Hepatocyte (in vitro differentiated cells): ENCODE measurements around the gene GCNT4. TPM values are rescaled to one million over a fixed set of nuclear protein-coding genes. Genes with fewer than 3 reads are reported as not detected.

Experiments used
- DNase-seq: peaks from one replicate; pipeline ENCODE4 v3.0.0-alpha.2; 2016; ENCODE audit warnings: low spot score
- H2AFZ ChIP-seq: fragments of 200-600 bp; sonication (generic); 2 replicates; pipeline ENCODE4 v1.6.0; 2016; ENCODE audit warnings: antibody characterized with exemption, mild to moderate bottlenecking
- H3K27ac ChIP-seq: fragments of 200-600 bp; sonication (generic); 2 replicates; pipeline ENCODE4 v1.5.1; 2016; ENCODE audit warnings: mild to moderate bottlenecking
- H3K27me3 ChIP-seq: fragments of 200-600 bp; sonication (generic); 2 replicates; pipeline ENCODE4 v1.6.1; 2016
- H3K36me3 ChIP-seq: fragments of 200-600 bp; sonication (generic); replicated peaks from 2 replicates; pipeline ENCODE4 v1.5.1; 2016; ENCODE audit warnings: low read depth; ENCODE audit not compliant: insufficient read depth
- H3K4me1 ChIP-seq: fragments of 200-600 bp; sonication (generic); 2 replicates; pipeline ENCODE4 v1.5.1; 2016; ENCODE audit warnings: mild to moderate bottlenecking, moderate library complexity; ENCODE audit not compliant: insufficient read depth
- H3K4me2 ChIP-seq: fragments of 200-600 bp; sonication (generic); 2 replicates; pipeline ENCODE4 v1.6.0; 2016
- H3K4me3 ChIP-seq: fragments of 200-600 bp; sonication (generic); 2 replicates; pipeline ENCODE4 v1.5.1; 2016; ENCODE audit warnings: mild to moderate bottlenecking
- H3K79me2 ChIP-seq: fragments of 200-600 bp; sonication (generic); 2 replicates; pipeline ENCODE4 v1.6.0; 2017; ENCODE audit warnings: mild to moderate bottlenecking
- H3K9me2 ChIP-seq: fragments of 200-600 bp; sonication (generic); replicated peaks from 2 replicates; pipeline ENCODE4 v1.6.0; 2017; ENCODE audit warnings: mild to moderate bottlenecking; ENCODE audit not compliant: insufficient read depth
- H3K9me3 ChIP-seq: fragments of 200-600 bp; sonication (generic); 2 replicates; pipeline ENCODE4 v1.5.1; 2016; ENCODE audit warnings: low read depth, mild to moderate bottlenecking
- H4K20me1 ChIP-seq: fragments of 200-600 bp; sonication (generic); 2 replicates; pipeline ENCODE4 v1.6.0; 2016; ENCODE audit warnings: mild to moderate bottlenecking; ENCODE audit not compliant: insufficient read depth, poor library complexity, severe bottlenecking
- CTCF ChIP-seq: fragments of 200-600 bp; sonication (generic); IDR thresholded peaks from 2 replicates; pipeline ENCODE4 v1.5.1; 2016; ENCODE audit warnings: antibody characterized with exemption, mild to moderate bottlenecking; ENCODE audit not compliant: poor library complexity
- EZH2 ChIP-seq: fragments of 200-600 bp; sonication (generic); IDR thresholded peaks from 2 replicates; pipeline ENCODE4 v1.6.1; 2016; ENCODE audit warnings: antibody characterized with exemption, mild to moderate bottlenecking, borderline replicate concordance
- EZH2phosphoT487 ChIP-seq: fragments of 200-600 bp; sonication (generic); IDR thresholded peaks from one replicate; pipeline ENCODE4 v1.6.1; 2018; ENCODE audit warnings: antibody characterized with exemption, mild to moderate bottlenecking, low read depth, moderate library complexity; ENCODE audit not compliant: unreplicated experiment, severe bottlenecking
- WGBS: methylation state at CpG from one replicate; pipeline ENCODE4 v1.1.6; 2016; ENCODE audit warnings: low lambda C conversion rate; ENCODE audit errors: missing lambda C conversion rate; 5-methylcytosine and 5-hydroxymethylcytosine counted together
- polyA plus RNA-seq: library from polyadenylated mRNA; unstranded; fragments of >200 nt; fragmentation: Nextera tagmentation; extraction: Ambion mirVana; gene quantifications from 2 replicates; pipeline ENCODE4 v1.2.1, GENCODE V29; 2016
- total RNA-seq: library from RNA; depleted of rRNA; stranded (reverse); fragments of >200 nt; gene quantifications from 2 replicates; pipeline ENCODE4 v1.2.3, GENCODE V29; 2014

GCNT4 gene
- total and polyA plus RNA-seq, 2 experiments from 2014 or later, result 1.5 to 8.3 TPM

- no peak overlapping the region for H2AFZ ChIP-seq
- no peaks in the 10 kb centered on the region for H3K27me3 ChIP-seq
- H3K4me1 ChIP-seq, result no peaks in the 10 kb centered on the region
- no peaks in the 10 kb centered on the region for H3K36me3 ChIP-seq
- H3K9me2 ChIP-seq, result no peaks in the 10 kb centered on the region
- H3K27ac ChIP-seq, result no peak overlapping the region
- no peak overlapping the region for H3K4me3 ChIP-seq
- no peaks in the 10 kb centered on the region for H3K79me2 ChIP-seq
- H3K9me3 ChIP-seq, result no peaks in the 10 kb centered on the region
- WGBS, result 88% methylated on average over 4 of the region's 4 CpGs
- no peaks in the 10 kb centered on the region for H4K20me1 ChIP-seq
- no peak overlapping the region for H3K4me2 ChIP-seq
- TF ChIP-seq EZH2 (no peak), CTCF (no peak), EZH2phosphoT487 (no peak)
- DNase-seq, result no peak
These were observed 7.7 kb upstream of the GCNT4 start for GRCh38 chr5:75059912-75060545.

DNA sequence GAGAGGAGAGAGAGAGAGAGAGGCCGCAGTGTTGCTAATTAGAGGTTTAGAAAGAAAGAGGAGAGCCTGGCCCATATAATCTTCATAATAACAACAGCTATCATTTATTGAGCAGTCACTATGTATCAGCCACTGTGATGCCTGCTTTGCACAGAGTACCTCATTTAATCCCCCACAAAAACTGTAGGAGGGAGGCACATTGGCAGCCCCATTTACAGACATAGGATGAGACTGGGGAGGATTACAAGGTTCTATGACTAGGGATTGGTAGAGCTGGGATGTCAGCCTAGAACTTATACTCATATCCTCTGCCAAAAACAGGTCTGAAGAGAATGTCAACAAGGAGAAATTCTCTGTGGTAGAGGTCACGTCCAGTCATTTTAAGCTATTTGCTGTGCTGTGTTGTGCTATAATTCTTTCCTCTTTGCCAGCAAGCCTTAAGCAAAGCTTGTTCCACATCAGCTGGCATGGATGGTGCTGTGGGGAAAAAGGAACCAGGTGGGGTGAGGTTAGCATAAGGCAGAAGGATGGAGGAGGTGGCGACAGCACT lies 6.7 kb upstream of the GCNT4 start:
- no peaks in the 10 kb centered on the region for H3K4me1 ChIP-seq

DNA sequence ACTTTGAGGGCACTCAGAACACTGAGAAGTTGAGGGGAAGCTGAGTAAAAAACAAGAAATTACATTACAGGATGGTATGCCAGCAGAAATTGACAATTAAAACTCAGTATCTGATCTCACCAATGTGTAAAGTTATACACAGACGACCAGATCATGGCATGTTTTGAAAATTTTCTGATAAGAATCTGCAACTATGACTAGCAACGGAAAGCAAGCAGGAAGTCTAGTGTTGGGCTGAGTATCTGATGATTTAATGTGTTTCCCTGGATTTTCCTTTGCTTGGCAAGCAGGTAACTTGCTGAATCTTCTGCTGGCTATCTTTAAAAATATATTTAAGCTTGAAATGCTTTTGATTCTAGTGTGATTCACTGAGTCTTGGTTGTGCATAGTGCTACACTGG lies 5.2 kb upstream of the GCNT4 start:
- no peaks in the 10 kb centered on the region for H3K79me2 ChIP-seq
- 45% methylated on average over 2 of the region's 2 CpGs for WGBS
- H3K9me2 ChIP-seq, result no peaks in the 10 kb centered on the region
- no peak overlapping the region for H3K4me3 ChIP-seq
- H3K9me3 ChIP-seq, result no peaks in the 10 kb centered on the region
- no peak overlapping the region for H2AFZ ChIP-seq
- no peaks in the 10 kb centered on the region for H3K36me3 ChIP-seq
- TF ChIP-seq CTCF (no peak), EZH2 (no peak), EZH2phosphoT487 (no peak)
- H3K27ac ChIP-seq, result no peak overlapping the region
- no peak overlapping the region for H3K4me2 ChIP-seq
- H3K4me1 ChIP-seq, result no peaks in the 10 kb centered on the region
- DNase-seq, result no peak
- no peaks in the 10 kb centered on the region for H4K20me1 ChIP-seq
- H3K27me3 ChIP-seq, result no peaks in the 10 kb centered on the region

More for the DNA sequence above, 6.7 kb upstream of the GCNT4 start:
- Histone ChIP-seq H3K27me3 (no peaks in the 10 kb centered on the region), H3K9me3 (no peaks in the 10 kb centered on the region), H3K9me2 (no peaks in the 10 kb centered on the region), H3K4me2 (no peak overlapping the region), H2AFZ (no peak overlapping the region), H3K79me2 (no peaks in the 10 kb centered on the region), H3K36me3 (no peaks in the 10 kb centered on the region), H4K20me1 (no peaks in the 10 kb centered on the region), H3K27ac (no peak overlapping the region), H3K4me3 (no peak overlapping the region)
- WGBS, result 90% methylated on average over 3 of the region's 3 CpGs
- TF ChIP-seq EZH2phosphoT487, result no peak
- no peak for TF ChIP-seq CTCF
- no peak for TF ChIP-seq EZH2
- no peak for DNase-seq
